Thoracic aorta (tissue), 2 donors: ENCODE data around the gene CCDC122. TPM values are rescaled to one million over a fixed set of nuclear protein-coding genes. Genes with fewer than 3 reads are reported as not detected.
A peak's percentile ranks its signal among the peaks of the same experiment; 100 is the strongest.

Experiments
- ATAC-seq: fragments of 150-250 bp; one replicate; pipeline ENCODE4 v1.8.0; 2017; ENCODE audit warnings: low read depth; ENCODE audit not compliant: insufficient number of reproducible peaks, low FRiP score
- DNase-seq: peaks from one replicate; pipeline ENCODE4 v3.0.0-alpha.2; 2020; ENCODE audit warnings: low spot score
- H3K27ac ChIP-seq, 2 donors: fragments of 200-600 bp; sonication (generic); 1 replicate in 1 of 2; 2 replicates in 1 of 2; pipeline ENCODE4 v1.5.1; 2016; ENCODE audit warnings: mild to moderate bottlenecking in 2 of 2, moderate library complexity in 2 of 2
- H3K27me3 ChIP-seq: fragments of 200-600 bp; sonication (generic); replicated peaks from 2 replicates; pipeline ENCODE4 v1.6.0; 2016; ENCODE audit warnings: mild to moderate bottlenecking; ENCODE audit not compliant: insufficient read depth
- H3K36me3 ChIP-seq: fragments of 200-600 bp; sonication (generic); one replicate; pipeline ENCODE4 v1.5.1; 2016
- H3K4me1 ChIP-seq, 2 donors: fragments of 200-600 bp; sonication (generic); 1 replicate in 1 of 2; 2 replicates in 1 of 2; pipeline versions ENCODE4 v1.5.1 to v1.6.0; 2016; ENCODE audit warnings: low read depth in 2 of 2, mild to moderate bottlenecking in 1 of 2; ENCODE audit not compliant: control insufficient read depth in 1 of 2
- H3K4me3 ChIP-seq: fragments of 200-600 bp; sonication (generic); 2 replicates; pipeline ENCODE4 v1.5.1; 2016; ENCODE audit warnings: mild to moderate bottlenecking
- H3K9me3 ChIP-seq: fragments of 200-600 bp; sonication (generic); 2 replicates; pipeline ENCODE4 v1.5.1; 2016
- total RNA-seq, 2 donors: library from RNA; depleted of rRNA; stranded (reverse); fragments of >200 nt; gene quantifications; one replicate each; pipeline versions ENCODE4 v1.1.0 to v1.2.3, GENCODE V29; 2016
- TF ChIP-seq, protein P1 (sequence below): fragments of 200-600 bp; sonication (generic); IDR thresholded peaks from one replicate; pipeline ENCODE4 v1.5.1; 2019; ENCODE audit warnings: antibody characterized with exemption

The CCDC122 gene
- total RNA-seq, 2 donors from 2014 or later = 0.54 to 1.1 TPM

DNA sequence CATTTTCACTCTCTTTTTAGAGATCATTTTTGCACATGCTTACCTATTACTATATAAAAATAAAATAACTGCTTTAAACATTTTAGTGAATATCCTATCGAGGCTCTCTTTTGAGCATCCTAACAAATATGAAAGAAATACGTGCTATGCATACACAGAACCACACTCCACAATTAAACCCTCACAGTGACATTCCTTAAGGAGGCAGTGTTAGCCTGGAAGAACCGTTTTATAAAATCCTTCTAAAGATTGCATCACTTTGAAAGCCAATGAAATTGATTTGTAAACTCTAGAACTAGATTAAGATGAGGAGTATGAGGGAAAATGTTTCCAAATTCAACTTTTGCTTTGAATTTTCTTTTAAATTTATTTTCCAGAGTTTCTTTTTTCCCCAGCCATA, 81.7 kb downstream of the CCDC122 start:
- no peaks in the 10 kb centered on the region for H3K4me1 ChIP-seq
- TF ChIP-seq, protein P1, sequence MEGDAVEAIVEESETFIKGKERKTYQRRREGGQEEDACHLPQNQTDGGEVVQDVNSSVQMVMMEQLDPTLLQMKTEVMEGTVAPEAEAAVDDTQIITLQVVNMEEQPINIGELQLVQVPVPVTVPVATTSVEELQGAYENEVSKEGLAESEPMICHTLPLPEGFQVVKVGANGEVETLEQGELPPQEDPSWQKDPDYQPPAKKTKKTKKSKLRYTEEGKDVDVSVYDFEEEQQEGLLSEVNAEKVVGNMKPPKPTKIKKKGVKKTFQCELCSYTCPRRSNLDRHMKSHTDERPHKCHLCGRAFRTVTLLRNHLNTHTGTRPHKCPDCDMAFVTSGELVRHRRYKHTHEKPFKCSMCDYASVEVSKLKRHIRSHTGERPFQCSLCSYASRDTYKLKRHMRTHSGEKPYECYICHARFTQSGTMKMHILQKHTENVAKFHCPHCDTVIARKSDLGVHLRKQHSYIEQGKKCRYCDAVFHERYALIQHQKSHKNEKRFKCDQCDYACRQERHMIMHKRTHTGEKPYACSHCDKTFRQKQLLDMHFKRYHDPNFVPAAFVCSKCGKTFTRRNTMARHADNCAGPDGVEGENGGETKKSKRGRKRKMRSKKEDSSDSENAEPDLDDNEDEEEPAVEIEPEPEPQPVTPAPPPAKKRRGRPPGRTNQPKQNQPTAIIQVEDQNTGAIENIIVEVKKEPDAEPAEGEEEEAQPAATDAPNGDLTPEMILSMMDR = no peak
- H3K9me3 ChIP-seq = no peaks in the 10 kb centered on the region
- no peak overlapping the region for H3K27ac ChIP-seq
- ATAC-seq = no peak
- DNase-seq = no peak
- no peaks in the 10 kb centered on the region for H3K27me3 ChIP-seq
- no peaks in the 10 kb centered on the region for H3K36me3 ChIP-seq
- no peak overlapping the region for H3K4me3 ChIP-seq

DNA sequence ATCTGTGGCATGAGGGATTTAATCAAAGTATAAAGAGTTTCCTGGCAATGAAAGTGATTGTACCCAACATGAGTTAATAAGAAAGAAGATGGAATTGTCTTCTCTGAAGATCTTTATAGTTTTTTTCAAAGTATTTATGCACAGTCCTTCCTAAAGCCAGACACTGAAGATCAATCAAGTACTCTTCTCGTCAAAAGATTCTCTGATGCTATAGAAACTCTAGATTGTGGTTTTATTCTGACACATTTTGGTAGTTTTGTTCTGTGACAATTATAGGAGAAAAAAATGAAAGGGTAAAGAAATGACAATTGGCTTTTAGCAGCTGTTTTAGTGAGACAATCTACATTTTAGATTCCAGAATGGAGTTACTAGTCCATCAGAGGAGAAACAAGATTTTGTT, 82.4 kb downstream of the CCDC122 start:
- ATAC-seq = no peak
- TF ChIP-seq, protein P1 = no peak
- no peak for DNase-seq
- H3K4me3 ChIP-seq = no peak overlapping the region
- no peaks in the 10 kb centered on the region for H3K9me3 ChIP-seq
- H3K27ac ChIP-seq = no peak overlapping the region
- H3K27me3 ChIP-seq = no peaks in the 10 kb centered on the region
- H3K36me3 ChIP-seq = no peaks in the 10 kb centered on the region
- H3K4me1 ChIP-seq = no peaks in the 10 kb centered on the region

DNA sequence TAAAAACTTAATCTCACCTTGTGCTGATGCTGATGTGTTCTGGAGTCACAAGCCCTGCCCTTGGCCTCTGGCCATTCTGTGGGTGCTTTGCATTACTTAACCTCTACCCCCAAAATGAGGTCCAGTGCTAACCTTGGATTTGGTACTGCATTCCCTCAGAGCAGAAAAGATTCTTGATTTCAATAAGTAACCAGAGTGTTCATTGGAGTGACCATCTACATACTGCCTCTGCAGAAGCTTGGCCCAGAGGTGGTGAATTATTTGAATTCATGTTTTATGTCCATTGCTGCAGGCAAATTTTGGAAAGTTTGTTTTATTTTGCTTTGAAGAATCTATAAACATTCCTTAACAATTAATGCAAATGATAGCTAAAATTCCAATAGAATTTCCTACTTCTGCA, 85.1 kb downstream of the CCDC122 start:
- ATAC-seq (no peak), DNase-seq (no peak)
- Histone ChIP-seq H3K27me3 (no peaks in the 10 kb centered on the region), H3K36me3 (no peaks in the 10 kb centered on the region), H3K9me3 (no peaks in the 10 kb centered on the region), H3K4me1 (no peaks in the 10 kb centered on the region), H3K27ac (no peak overlapping the region), H3K4me3 (no peak overlapping the region)
- TF ChIP-seq, protein P1 = no peak

DNA sequence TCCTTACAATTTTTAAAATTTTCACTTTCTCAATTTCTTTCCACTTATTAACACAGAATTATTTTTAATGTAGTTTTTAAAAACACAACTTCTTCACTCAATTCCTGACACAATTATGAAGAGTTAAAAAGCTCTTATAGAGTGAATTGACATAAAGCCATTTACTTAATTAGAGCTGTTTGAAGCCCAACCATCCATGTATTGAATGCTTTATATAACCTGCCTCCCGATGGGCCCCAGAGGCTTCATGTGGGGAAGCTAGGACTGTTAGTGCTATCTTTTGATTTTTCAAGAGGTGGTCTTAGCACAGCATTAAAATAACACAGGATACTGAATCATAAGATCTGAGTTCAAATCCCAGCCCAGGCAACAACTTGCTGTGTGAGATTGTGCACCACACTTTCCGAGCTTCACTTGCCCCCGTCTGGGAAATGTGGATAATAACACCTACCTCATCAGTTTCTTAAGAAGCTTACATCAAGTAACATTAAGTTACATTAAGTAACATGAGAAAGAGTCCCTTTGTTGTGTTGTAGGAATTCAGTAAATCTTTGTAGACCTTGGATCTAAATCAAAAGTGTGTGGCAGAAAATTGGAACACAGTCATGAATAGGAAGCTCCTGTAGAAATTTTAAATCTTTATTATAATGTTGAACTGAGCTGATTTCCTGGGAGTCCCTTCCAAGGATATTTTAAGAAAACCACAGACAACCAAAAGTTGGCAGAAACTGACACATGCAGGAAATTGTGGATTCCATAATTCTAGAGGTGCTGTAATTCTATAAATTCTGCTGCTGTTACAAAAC, 87.3 kb downstream of the CCDC122 start:
- H3K36me3 ChIP-seq = no peaks in the 10 kb centered on the region
- ATAC-seq (no peak), DNase-seq (no peak)
- TF ChIP-seq, protein P1 = no peak
- H3K27me3 ChIP-seq = no peaks in the 10 kb centered on the region
- H3K27ac ChIP-seq = no peak overlapping the region
- H3K4me1 ChIP-seq = peaks cover 0 to 8% of the 10 kb centered on the region in 2 donors
- no peak overlapping the region for H3K4me3 ChIP-seq
- H3K9me3 ChIP-seq = no peaks in the 10 kb centered on the region

DNA sequence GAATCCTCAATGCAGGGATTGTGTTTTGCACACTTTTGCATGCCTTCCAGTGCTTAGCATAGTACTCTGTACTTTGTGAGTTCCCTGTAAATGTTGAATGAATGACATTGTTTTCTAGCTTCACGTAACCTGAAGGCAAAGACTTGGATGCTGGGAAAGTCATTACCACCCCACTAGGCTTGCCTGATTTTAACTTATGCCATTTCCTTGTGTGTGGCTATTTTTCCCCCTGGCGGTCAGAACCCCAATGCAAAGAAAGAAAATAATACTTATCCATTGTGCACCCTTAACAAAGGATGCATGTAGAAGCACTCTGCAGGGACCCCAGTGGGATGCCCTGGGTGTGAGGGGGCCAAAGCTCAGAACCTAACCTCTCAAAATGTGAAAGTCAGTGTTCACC, 91.5 kb downstream of the CCDC122 start:
- TF ChIP-seq, protein P1 = peak; percentile 11
- Histone ChIP-seq H3K9me3 (no peaks in the 10 kb centered on the region), H3K4me1 (peaks cover 3 to 17% of the 10 kb centered on the region in 2 donors), H3K4me3 (peak overlapping the region; percentile 83), H3K27me3 (no peaks in the 10 kb centered on the region), H3K27ac (no peak overlapping the region), H3K36me3 (no peaks in the 10 kb centered on the region)
- ATAC-seq (no peak), DNase-seq (no peak)
